GM21717 (cell line): Measurements from ENCODE around the gene THYN1.

Source experiments
- ATAC-seq: cut with Tn5 transposase; IDR thresholded peaks from one replicate; pipeline ENCODE4 v1.9.1; 2021; ENCODE audit warnings: mild to moderate bottlenecking, moderate library complexity; ENCODE audit not compliant: unreplicated experiment

The THYN1 gene

GRCh38 chr11:134224710-134225664 is 28.2 kb downstream of the THYN1 start:
- peak; percentile 20 for ATAC-seq

GRCh38 chr11:134223836-134224709 is 29.1 kb downstream of the THYN1 start, which contains the start of the genes NCAPD3 and VPS26B:
Gene NCAPD3 (minus strand): TSS chr11:134223967. CDS start chr11:134223926, 41 bp downstream.
Gene VPS26B (plus strand): TSS chr11:134224671. CDS start chr11:134225123, 452 bp downstream.
- ATAC-seq, result peak; percentile 87

GRCh38 chr11:134223121-134223520 is 30.0 kb downstream of the THYN1 start:
- ATAC-seq, result no peak

GRCh38 chr11:134216816-134217215 is 36.3 kb downstream of the THYN1 start:
- ATAC-seq, result no peak

GRCh38 chr11:134215836-134216235 is 37.3 kb downstream of the THYN1 start:
- ATAC-seq, result no peak

GRCh38 chr11:134207538-134208239 is 45.5 kb downstream of the THYN1 start:
- no peak for ATAC-seq

GRCh38 chr11:134206185-134206584 is 47.0 kb downstream of the THYN1 start:
- ATAC-seq, result no peak

- ATAC-seq, result no peak
Measured at GRCh38 chr11:134205729-134206128, 47.4 kb downstream of the THYN1 start.

GRCh38 chr11:134202661-134203060 is 50.5 kb downstream of the THYN1 start:
- no peak for ATAC-seq

- ATAC-seq, result no peak
Measured at GRCh38 chr11:134200688-134201087, 52.5 kb downstream of the THYN1 start.

GRCh38 chr11:134199531-134199930 is 53.6 kb downstream of the THYN1 start:
- no peak for ATAC-seq
